Neural cell (in vitro differentiated cells): Measurements from ENCODE around the gene ST3GAL5. TPM values are rescaled to one million over a fixed set of nuclear protein-coding genes. Genes with fewer than 3 reads are reported as not detected.

Experiments
- H2AFZ ChIP-seq: fragments of 200-600, 300-800 bp; sonication (generic), shearing (Covaris generic); 2 replicates; pipeline ENCODE4 v1.6.0; 2014; ENCODE audit warnings: low read depth, mild to moderate bottlenecking, antibody characterized with exemption, low read length, moderate library complexity
- H3F3A ChIP-seq: fragments of 200-600 bp; shearing (Covaris generic); 2 replicates; pipeline ENCODE4 v1.6.1; 2016; ENCODE audit warnings: mild to moderate bottlenecking, moderate library complexity, mixed read lengths, antibody characterized with exemption, low read length; ENCODE audit not compliant: insufficient read depth, poor library complexity, severe bottlenecking
- H3K27ac ChIP-seq: fragments of 200-600, 300-800 bp; sonication (generic), shearing (Covaris generic); 2 replicates; pipeline ENCODE4 v1.5.1; 2014; ENCODE audit warnings: mild to moderate bottlenecking, low read length, moderate library complexity
- H3K27me3 ChIP-seq: fragments of 300-800, 200-600 bp; sonication (generic), shearing (Covaris generic); 2 replicates; pipeline ENCODE4 v1.6.0; 2014; ENCODE audit warnings: mild to moderate bottlenecking, low read depth, low read length, moderate library complexity; ENCODE audit not compliant: insufficient read depth
- H3K36me3 ChIP-seq: fragments of 300-800, 200-600 bp; sonication (generic), shearing (Covaris generic); 2 replicates; pipeline ENCODE4 v1.5.1; 2014; ENCODE audit warnings: mild to moderate bottlenecking, antibody characterized with exemption, low read length, moderate library complexity; ENCODE audit not compliant: insufficient read depth
- H3K4me2 ChIP-seq: fragments of 300-800, 200-600 bp; sonication (generic), shearing (Covaris generic); 2 replicates; pipeline ENCODE4 v1.6.0; 2014; ENCODE audit warnings: mild to moderate bottlenecking, low read length
- H3K4me3 ChIP-seq: fragments of 300-800, 200-600 bp; sonication (generic), shearing (Covaris generic); 2 replicates; pipeline ENCODE4 v1.5.1; 2014; ENCODE audit warnings: mild to moderate bottlenecking, low read length, moderate library complexity
- H3K79me2 ChIP-seq: fragments of 200-600 bp; shearing (Covaris generic); replicated peaks from 2 replicates; pipeline ENCODE4 v1.6.0; 2014; ENCODE audit warnings: mild to moderate bottlenecking, low read length, moderate library complexity; ENCODE audit not compliant: insufficient read depth
- H3K9ac ChIP-seq: fragments of 300-800, 200-600 bp; sonication (generic), shearing (Covaris generic); 2 replicates; pipeline ENCODE4 v1.6.1; 2016; ENCODE audit warnings: mild to moderate bottlenecking, low read length, mixed read lengths
- H3K9me2 ChIP-seq: fragments of 200-600 bp; shearing (Covaris generic); 2 replicates; pipeline ENCODE4 v1.6.1; 2016; ENCODE audit warnings: mild to moderate bottlenecking, low read length, mixed read lengths; ENCODE audit not compliant: insufficient read depth
- H3K9me3 ChIP-seq: fragments of 200-600, 300-800 bp; sonication (generic), shearing (Covaris generic); 2 replicates; pipeline ENCODE4 v1.6.1; 2016; ENCODE audit warnings: mild to moderate bottlenecking, mixed run types, low read length, moderate library complexity, mixed read lengths
- H4K20me1 ChIP-seq: fragments of 200-600 bp; shearing (Covaris generic); 2 replicates; pipeline ENCODE4 v1.6.1; 2016; ENCODE audit warnings: mild to moderate bottlenecking, mixed run types; ENCODE audit not compliant: insufficient read depth
- CTCF ChIP-seq: fragments of 450-650 bp; IDR thresholded peaks from 2 replicates; pipeline ENCODE4 v1.5.1; 2014; ENCODE audit warnings: antibody characterized with exemption, mild to moderate bottlenecking, moderate library complexity; ENCODE audit not compliant: poor library complexity, severe bottlenecking
- EP300 ChIP-seq: fragments of 450-650 bp; conservative IDR thresholded peaks from 2 replicates; pipeline ENCODE4 v1.6.1; 2014; ENCODE audit warnings: antibody characterized with exemption, mild to moderate bottlenecking, moderate library complexity; ENCODE audit not compliant: poor library complexity, severe bottlenecking
- EZH2 ChIP-seq: fragments of 200-600, 300-800 bp; shearing (Covaris generic), sonication (generic); IDR thresholded peaks from 2 replicates; pipeline ENCODE4 v1.6.1; 2014; ENCODE audit warnings: antibody characterized with exemption, low read length, borderline replicate concordance, mild to moderate bottlenecking; ENCODE audit not compliant: insufficient read depth, poor library complexity, severe bottlenecking
- MXI1 ChIP-seq: fragments of 450-650 bp; conservative IDR thresholded peaks from 2 replicates; pipeline ENCODE4 v1.6.1; 2014; ENCODE audit warnings: antibody characterized with exemption, mild to moderate bottlenecking; ENCODE audit not compliant: poor library complexity, severe bottlenecking
- POLR2AphosphoS5 ChIP-seq: IDR thresholded peaks from 2 replicates; pipeline ENCODE4 v1.6.1; 2012
- RAD21 ChIP-seq: fragments of 450-650 bp; conservative IDR thresholded peaks from 2 replicates; pipeline ENCODE4 v1.6.1; 2014; ENCODE audit warnings: antibody characterized with exemption, mild to moderate bottlenecking, moderate library complexity
- SMC3 ChIP-seq: fragments of 450-650 bp; conservative IDR thresholded peaks from 2 replicates; pipeline ENCODE4 v1.6.1; 2014; ENCODE audit warnings: antibody characterized with exemption, mild to moderate bottlenecking, moderate library complexity; ENCODE audit not compliant: poor library complexity
- TAF1 ChIP-seq: IDR thresholded peaks from 2 replicates; pipeline ENCODE4 v1.6.1; 2012; ENCODE audit warnings: low read depth
- polyA plus RNA-seq: library from polyadenylated mRNA; depleted of rRNA; stranded (reverse); fragments of >200 nt; gene quantifications from 2 replicates; pipeline ENCODE4 v1.2.3, GENCODE V29; 2014
- TF ChIP-seq, protein P1 (sequence below): IDR thresholded peaks from 2 replicates; pipeline ENCODE4 v1.6.1; 2012; ENCODE audit warnings: borderline replicate concordance

ST3GAL5 gene
- polyA plus RNA-seq, 1 donor from 2014 or later, result 55.6 TPM

GRCh38 chr2:85915606-85916303 is 27.0 kb upstream of the ST3GAL5 start:
- H3K27ac ChIP-seq, result no peak overlapping the region
- H2AFZ ChIP-seq, result no peak overlapping the region
- no peaks in the 10 kb centered on the region for H3K79me2 ChIP-seq

DNA sequence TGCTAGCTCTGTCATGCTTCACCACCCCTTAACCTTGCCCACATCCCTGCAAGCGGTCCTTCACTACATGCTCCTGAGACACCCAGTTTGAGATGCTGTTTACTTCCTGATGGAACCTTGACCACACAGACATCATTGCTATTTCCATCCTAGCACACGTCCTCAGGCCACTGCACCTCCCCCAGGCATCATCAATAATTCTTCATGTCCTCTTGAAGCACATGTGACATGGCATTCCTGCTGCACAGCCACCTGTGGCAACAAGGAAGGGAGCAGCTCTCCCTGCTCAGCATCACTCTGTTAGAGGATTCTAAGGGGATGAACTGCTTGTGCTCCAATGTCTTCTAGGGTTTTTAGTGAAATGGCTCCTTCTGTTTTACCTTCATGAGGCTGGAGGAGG is 26.1 kb upstream of the ST3GAL5 start:
- Histone ChIP-seq H3K4me2 (no peak overlapping the region), H3K9me3 (no peaks in the 10 kb centered on the region), H3K36me3 (no peaks in the 10 kb centered on the region), H3K9ac (no peak overlapping the region), H3K9me2 (no peaks in the 10 kb centered on the region), H4K20me1 (no peaks in the 10 kb centered on the region), H2AFZ (no peak overlapping the region), H3K79me2 (no peaks in the 10 kb centered on the region), H3K27me3 (no peaks in the 10 kb centered on the region), H3K27ac (no peak overlapping the region), H3F3A (no peaks in the 10 kb centered on the region), H3K4me3 (no peak overlapping the region)
- TF ChIP-seq POLR2AphosphoS5, result no peak
- no peak for TF ChIP-seq EZH2
- TF ChIP-seq MXI1, result no peak
- TF ChIP-seq SMC3, result no peak
- TF ChIP-seq EP300, result no peak
- no peak for TF ChIP-seq TAF1
- no peak for TF ChIP-seq CTCF
- TF ChIP-seq, protein P1, sequence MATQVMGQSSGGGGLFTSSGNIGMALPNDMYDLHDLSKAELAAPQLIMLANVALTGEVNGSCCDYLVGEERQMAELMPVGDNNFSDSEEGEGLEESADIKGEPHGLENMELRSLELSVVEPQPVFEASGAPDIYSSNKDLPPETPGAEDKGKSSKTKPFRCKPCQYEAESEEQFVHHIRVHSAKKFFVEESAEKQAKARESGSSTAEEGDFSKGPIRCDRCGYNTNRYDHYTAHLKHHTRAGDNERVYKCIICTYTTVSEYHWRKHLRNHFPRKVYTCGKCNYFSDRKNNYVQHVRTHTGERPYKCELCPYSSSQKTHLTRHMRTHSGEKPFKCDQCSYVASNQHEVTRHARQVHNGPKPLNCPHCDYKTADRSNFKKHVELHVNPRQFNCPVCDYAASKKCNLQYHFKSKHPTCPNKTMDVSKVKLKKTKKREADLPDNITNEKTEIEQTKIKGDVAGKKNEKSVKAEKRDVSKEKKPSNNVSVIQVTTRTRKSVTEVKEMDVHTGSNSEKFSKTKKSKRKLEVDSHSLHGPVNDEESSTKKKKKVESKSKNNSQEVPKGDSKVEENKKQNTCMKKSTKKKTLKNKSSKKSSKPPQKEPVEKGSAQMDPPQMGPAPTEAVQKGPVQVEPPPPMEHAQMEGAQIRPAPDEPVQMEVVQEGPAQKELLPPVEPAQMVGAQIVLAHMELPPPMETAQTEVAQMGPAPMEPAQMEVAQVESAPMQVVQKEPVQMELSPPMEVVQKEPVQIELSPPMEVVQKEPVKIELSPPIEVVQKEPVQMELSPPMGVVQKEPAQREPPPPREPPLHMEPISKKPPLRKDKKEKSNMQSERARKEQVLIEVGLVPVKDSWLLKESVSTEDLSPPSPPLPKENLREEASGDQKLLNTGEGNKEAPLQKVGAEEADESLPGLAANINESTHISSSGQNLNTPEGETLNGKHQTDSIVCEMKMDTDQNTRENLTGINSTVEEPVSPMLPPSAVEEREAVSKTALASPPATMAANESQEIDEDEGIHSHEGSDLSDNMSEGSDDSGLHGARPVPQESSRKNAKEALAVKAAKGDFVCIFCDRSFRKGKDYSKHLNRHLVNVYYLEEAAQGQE, result no peak
- no peak for TF ChIP-seq RAD21

More at GRCh38 chr2:85915606-85916303, 27.0 kb upstream of the ST3GAL5 start:
- Histone ChIP-seq H3F3A (no peaks in the 10 kb centered on the region), H3K4me3 (no peak overlapping the region), H3K36me3 (no peaks in the 10 kb centered on the region), H3K9me2 (no peaks in the 10 kb centered on the region), H3K4me2 (no peak overlapping the region), H3K27me3 (no peaks in the 10 kb centered on the region), H3K9ac (no peak overlapping the region), H3K9me3 (no peaks in the 10 kb centered on the region), H4K20me1 (no peaks in the 10 kb centered on the region)
- no peak for TF ChIP-seq CTCF
